Smooth muscle cell (in vitro differentiated cells): Measurements from ENCODE around the gene SOAT2. TPM values are rescaled to one million over a fixed set of nuclear protein-coding genes. Genes with fewer than 3 reads are reported as not detected.
"Not testable (repeated sequence)": the region's sequence is repeated elsewhere in the genome, so short reads cannot be mapped to it uniquely, and the experiment has no call there.

Source experiments
- DNase-seq: peaks from one replicate; lab custom pipeline; 2025; ENCODE audit not compliant: unreplicated experiment; lab: John Stamatoyannopoulos, UW
- H2AFZ ChIP-seq: fragments of 200-600 bp; sonication (generic); 2 replicates; pipeline ENCODE4 v1.6.0; 2016; ENCODE audit warnings: antibody characterized with exemption, low read depth, mild to moderate bottlenecking
- H3F3A ChIP-seq: fragments of 200-600 bp; sonication (generic); 2 replicates; pipeline ENCODE4 v1.6.0; 2017; ENCODE audit warnings: antibody characterized with exemption, low read depth
- H3K27ac ChIP-seq: fragments of 200-600 bp; sonication (generic); 2 replicates; pipeline ENCODE4 v1.5.1; 2016; ENCODE audit warnings: low read depth, mild to moderate bottlenecking
- H3K27me3 ChIP-seq: fragments of 200-600 bp; sonication (generic); 2 replicates; pipeline ENCODE4 v1.6.1; 2016; ENCODE audit warnings: low read depth, mild to moderate bottlenecking
- H3K36me3 ChIP-seq: fragments of 200-600 bp; sonication (generic); 2 replicates; pipeline ENCODE4 v1.5.1; 2016; ENCODE audit warnings: low read depth
- H3K4me1 ChIP-seq: fragments of 200-600 bp; sonication (generic); 2 replicates; pipeline ENCODE4 v1.5.1; 2016; ENCODE audit warnings: low read depth
- H3K4me2 ChIP-seq: fragments of 200-600 bp; sonication (generic); 2 replicates; pipeline ENCODE4 v1.6.0; 2016; ENCODE audit warnings: mild to moderate bottlenecking
- H3K4me3 ChIP-seq: fragments of 200-600 bp; sonication (generic); 2 replicates; pipeline ENCODE4 v1.5.1; 2016; ENCODE audit warnings: mild to moderate bottlenecking
- H3K79me2 ChIP-seq: fragments of 200-600 bp; sonication (generic); 2 replicates; pipeline ENCODE4 v1.6.0; 2016; ENCODE audit warnings: low read depth, mild to moderate bottlenecking
- H3K9ac ChIP-seq: fragments of 200-600 bp; sonication (generic); 2 replicates; pipeline ENCODE4 v1.6.0; 2016; ENCODE audit warnings: low read depth
- H3K9me3 ChIP-seq: fragments of 200-600 bp; sonication (generic); replicated peaks from 2 replicates; pipeline ENCODE4 v1.5.1; 2016; ENCODE audit warnings: low read depth
- H4K20me1 ChIP-seq: fragments of 200-600 bp; sonication (generic); 2 replicates; pipeline ENCODE4 v1.6.0; 2016; ENCODE audit warnings: low read depth
- WGBS: methylation state at CpG from one replicate; pipeline ENCODE4 v1.1.7; 2016; ENCODE audit warnings: low lambda C conversion rate; 5-methylcytosine and 5-hydroxymethylcytosine counted together
- polyA plus RNA-seq: library from polyadenylated mRNA; unstranded; fragments of >200 nt; fragmentation: Nextera tagmentation; extraction: Ambion mirVana; gene quantifications from 2 replicates; pipeline ENCODE4 v1.2.1, GENCODE V29; 2016
- total RNA-seq: library from RNA; depleted of rRNA; stranded (reverse); fragments of >200 nt; gene quantifications from 2 replicates; pipeline ENCODE4 v1.2.3, GENCODE V29; 2014
- TF ChIP-seq, protein P1 (sequence below): fragments of 200-600 bp; sonication (generic); IDR thresholded peaks from 2 replicates; pipeline ENCODE4 v1.5.1; 2017; ENCODE audit warnings: borderline replicate concordance, mild to moderate bottlenecking, antibody characterized with exemption; ENCODE audit not compliant: insufficient read depth, poor library complexity, severe bottlenecking

Gene SOAT2
- total and polyA plus RNA-seq, 2 experiments from 2014 or later, result not detected

DNA sequence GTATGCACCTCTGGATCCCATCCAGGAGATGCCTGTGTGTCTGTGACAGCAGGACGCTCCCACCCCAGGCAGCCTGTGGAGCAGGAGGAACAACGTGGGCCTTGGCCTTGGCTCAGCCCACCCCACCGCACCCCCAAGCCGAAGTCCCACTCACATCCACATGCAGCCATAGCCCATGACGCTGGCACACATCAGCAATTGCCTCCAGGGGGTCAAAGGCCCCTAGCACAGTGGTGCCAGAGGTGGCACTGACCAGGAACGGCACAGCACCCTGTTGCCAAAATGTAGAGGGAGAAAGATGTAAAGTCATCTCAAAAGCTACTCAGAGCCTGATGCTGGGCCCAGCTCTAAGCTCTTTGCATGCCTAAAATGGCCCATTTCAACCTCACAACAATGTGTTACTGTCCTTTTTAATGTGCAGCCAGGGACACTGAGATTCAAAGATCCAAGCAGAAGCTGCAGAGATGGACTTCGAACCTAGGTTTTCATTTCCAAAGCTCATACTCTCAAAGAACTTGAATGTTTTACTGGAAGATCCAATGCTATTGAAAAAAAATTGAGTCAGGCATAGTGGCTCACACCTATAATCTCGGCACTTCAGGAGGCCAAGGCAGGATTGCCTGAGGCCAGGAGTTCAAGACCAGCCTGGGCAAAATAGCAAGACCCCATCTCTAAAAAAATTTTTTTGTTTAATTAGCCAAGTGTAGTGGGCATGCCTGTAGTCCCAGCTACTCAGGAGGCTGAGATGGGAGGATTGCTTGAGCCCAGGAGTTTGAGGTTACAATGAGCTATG lies 58.0 kb downstream of the SOAT2 start:
- no peak overlapping the region for H3K4me3 ChIP-seq
- H4K20me1 ChIP-seq, result no peaks in the 10 kb centered on the region
- H3K27me3 ChIP-seq, result no peaks in the 10 kb centered on the region
- H3K9me3 ChIP-seq, result no peaks in the 10 kb centered on the region
- no peak for DNase-seq
- TF ChIP-seq, protein P1, sequence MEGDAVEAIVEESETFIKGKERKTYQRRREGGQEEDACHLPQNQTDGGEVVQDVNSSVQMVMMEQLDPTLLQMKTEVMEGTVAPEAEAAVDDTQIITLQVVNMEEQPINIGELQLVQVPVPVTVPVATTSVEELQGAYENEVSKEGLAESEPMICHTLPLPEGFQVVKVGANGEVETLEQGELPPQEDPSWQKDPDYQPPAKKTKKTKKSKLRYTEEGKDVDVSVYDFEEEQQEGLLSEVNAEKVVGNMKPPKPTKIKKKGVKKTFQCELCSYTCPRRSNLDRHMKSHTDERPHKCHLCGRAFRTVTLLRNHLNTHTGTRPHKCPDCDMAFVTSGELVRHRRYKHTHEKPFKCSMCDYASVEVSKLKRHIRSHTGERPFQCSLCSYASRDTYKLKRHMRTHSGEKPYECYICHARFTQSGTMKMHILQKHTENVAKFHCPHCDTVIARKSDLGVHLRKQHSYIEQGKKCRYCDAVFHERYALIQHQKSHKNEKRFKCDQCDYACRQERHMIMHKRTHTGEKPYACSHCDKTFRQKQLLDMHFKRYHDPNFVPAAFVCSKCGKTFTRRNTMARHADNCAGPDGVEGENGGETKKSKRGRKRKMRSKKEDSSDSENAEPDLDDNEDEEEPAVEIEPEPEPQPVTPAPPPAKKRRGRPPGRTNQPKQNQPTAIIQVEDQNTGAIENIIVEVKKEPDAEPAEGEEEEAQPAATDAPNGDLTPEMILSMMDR, result no peak
- H3K79me2 ChIP-seq, result no peaks in the 10 kb centered on the region
- no peaks in the 10 kb centered on the region for H3F3A ChIP-seq
- no peak overlapping the region for H2AFZ ChIP-seq
- no peak overlapping the region for H3K27ac ChIP-seq
- H3K36me3 ChIP-seq, result no peaks in the 10 kb centered on the region
- H3K4me2 ChIP-seq, result no peak overlapping the region
- no peaks in the 10 kb centered on the region for H3K4me1 ChIP-seq
- no peak overlapping the region for H3K9ac ChIP-seq
- 92% methylated on average over 8 of the region's 8 CpGs for WGBS

DNA sequence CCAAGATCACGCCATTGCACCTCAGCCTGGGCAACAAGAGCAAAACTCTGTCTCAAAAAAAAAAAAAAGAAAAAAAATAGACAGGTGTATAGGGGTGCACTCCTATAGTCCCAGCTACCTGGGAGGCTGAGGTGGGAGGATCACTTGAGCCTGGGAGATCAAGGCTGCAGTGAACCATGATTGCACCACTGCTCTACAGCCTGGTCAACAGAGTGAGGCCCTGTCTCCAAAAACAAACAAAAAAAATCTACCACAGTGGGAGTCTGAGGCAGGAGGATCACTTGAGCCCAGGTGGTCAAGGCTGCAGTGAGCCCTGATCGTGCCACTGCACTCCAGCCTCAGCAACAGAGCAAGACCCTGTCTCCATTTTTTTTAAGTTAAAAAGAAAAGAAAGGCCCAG lies 59.7 kb downstream of the SOAT2 start:
- not testable (repeated sequence) for H4K20me1 ChIP-seq, H2AFZ ChIP-seq, H3K79me2 ChIP-seq, H3F3A ChIP-seq, H3K4me1 ChIP-seq, H3K9ac ChIP-seq, DNase-seq, H3K36me3 ChIP-seq, H3K4me3 ChIP-seq, H3K27ac ChIP-seq, H3K4me2 ChIP-seq, H3K9me3 ChIP-seq, H3K27me3 ChIP-seq
- WGBS, result 94% methylated on average over 2 of the region's 2 CpGs

DNA sequence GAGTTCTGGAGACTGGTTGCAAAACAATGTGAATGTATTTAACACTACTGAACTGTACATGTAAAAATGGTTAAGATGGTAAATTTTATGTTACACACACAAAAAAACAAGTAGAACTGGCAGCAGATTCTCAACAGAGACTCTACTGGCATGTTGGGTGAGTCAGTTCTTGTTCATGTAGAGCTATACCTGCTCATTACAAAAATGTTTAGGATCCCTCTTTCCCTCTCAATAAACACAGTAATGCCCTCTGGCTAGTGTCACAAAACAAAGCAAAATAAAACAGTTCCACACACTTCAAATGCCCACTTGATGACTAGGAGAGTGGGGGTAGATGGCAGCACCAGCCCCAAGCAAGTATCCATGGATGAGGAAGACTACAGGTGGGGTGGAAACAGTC lies 63.6 kb downstream of the SOAT2 start:
- no peak overlapping the region for H3K4me3 ChIP-seq
- no peak for DNase-seq
- H3K27me3 ChIP-seq, result no peaks in the 10 kb centered on the region
- no peaks in the 10 kb centered on the region for H3K36me3 ChIP-seq
- H3K4me2 ChIP-seq, result no peak overlapping the region
- H3K4me1 ChIP-seq, result no peaks in the 10 kb centered on the region
- no peaks in the 10 kb centered on the region for H3K9me3 ChIP-seq
- no peaks in the 10 kb centered on the region for H3K79me2 ChIP-seq
- H3F3A ChIP-seq, result no peaks in the 10 kb centered on the region
- TF ChIP-seq, protein P1, result no peak
- H3K9ac ChIP-seq, result no peak overlapping the region
- no peaks in the 10 kb centered on the region for H4K20me1 ChIP-seq
- no peak overlapping the region for H2AFZ ChIP-seq
- H3K27ac ChIP-seq, result no peak overlapping the region

DNA sequence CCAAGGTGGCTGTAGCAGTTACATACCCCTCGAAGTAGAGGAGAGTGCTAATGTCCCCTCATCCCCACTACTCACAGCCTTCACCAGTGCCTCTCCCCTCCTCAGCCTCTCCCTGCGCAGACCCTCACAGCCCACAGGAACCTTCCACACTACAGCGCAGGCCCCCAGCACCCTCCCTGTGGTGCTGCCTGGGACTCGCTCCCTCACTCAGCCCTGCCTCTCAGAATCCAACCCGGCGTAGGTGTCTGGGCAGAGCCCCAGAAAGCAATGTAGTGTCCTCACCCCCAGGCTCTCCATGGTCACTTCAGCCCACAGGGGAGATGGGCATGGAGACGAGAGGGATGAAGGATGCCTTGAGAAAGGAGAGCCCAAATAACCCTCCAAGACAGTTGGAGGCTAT lies 66.4 kb downstream of the SOAT2 start:
- Histone ChIP-seq H3K9me3 (no peaks in the 10 kb centered on the region), H3K4me2 (no peak overlapping the region), H3K36me3 (no peaks in the 10 kb centered on the region), H3K27me3 (no peaks in the 10 kb centered on the region), H3K4me3 (no peak overlapping the region), H4K20me1 (no peaks in the 10 kb centered on the region), H2AFZ (no peak overlapping the region), H3K27ac (no peak overlapping the region), H3K9ac (no peak overlapping the region), H3K79me2 (no peaks in the 10 kb centered on the region), H3F3A (no peaks in the 10 kb centered on the region), H3K4me1 (peaks cover under 1% of the 10 kb centered on the region)
- no peak for DNase-seq
- TF ChIP-seq, protein P1, result no peak
- WGBS, result 98% methylated on average over 7 of the region's 7 CpGs
